ENCODE data around the gene FAM177B.
"Not testable (repeated sequence)": the region's sequence is repeated elsewhere in the genome, so short reads cannot be mapped to it uniquely, and the experiment has no call there.

FAM177B gene

DNA sequence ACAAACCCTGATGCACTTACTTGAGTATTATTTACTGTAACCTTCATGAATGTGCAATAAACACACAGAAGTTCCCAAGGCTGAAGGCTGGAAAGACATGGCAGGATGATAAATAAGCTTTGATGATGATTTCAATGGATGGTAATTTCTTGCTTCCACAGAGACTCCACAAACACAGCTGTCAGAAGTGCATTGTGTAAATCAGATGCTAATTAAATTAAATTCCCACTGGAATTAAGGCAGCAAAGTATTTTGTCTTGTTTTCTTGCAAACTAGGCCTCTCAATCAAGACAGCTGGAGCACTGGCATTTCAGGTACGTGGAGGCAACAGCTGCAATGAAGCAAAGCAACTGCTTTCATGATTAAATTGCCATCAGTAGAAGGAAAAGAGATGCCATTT is 24.1 kb downstream of the FAM177B start:
- peaks cover 3% of the 10 kb centered on the region for H3K9me3 Mint-ChIP-seq
- peaks cover 4% of the 10 kb centered on the region for H3K27me3 Mint-ChIP-seq
- H3K27ac Mint-ChIP-seq: no peak overlapping the region
- H3K4me3 Mint-ChIP-seq: no peak overlapping the region
- H3K36me3 Mint-ChIP-seq (ENCODE audit: low read depth): no peaks in the 10 kb centered on the region
- H3K4me1 Mint-ChIP-seq (ENCODE audit: low read depth): no peaks in the 10 kb centered on the region

DNA sequence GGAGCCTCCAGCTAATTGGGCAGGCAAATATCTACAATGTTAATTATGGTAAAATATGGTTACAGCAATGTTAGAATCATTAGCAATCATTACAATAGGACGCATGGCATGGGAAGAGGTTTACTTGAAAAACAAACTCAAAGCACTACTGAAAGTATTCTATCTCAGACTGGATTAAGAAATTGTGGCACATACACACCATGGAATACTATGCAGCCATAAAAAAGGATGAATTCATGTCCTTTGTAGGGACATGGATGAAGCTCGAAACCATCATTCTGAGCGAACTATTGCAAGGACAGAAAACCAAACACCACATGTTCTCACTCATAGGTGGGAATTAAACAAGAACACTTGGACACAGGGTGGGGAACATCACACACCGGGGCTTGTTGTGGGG is 25.2 kb downstream of the FAM177B start:
- not testable (repeated sequence) for H3K27ac Mint-ChIP-seq

DNA sequence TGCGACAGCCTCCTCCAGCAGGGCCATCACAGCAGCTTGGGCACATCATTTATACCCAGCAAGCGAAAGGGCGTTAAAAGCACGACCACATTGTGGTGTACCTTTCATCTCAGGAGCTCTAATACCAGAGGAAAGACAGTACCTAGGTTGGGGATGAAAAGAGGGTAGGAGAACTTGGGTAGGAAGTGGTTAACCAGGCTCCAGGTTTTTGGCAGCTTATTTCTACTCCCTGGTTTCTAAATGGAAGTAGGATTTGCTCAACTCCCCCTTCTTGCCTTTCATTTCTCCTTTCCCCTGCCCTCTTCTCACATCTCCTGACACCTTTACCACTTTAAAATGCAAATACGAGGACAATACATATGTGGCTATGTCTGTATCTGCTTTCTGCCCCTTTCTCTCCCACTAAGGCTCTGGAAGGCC is 30.2 kb downstream of the FAM177B start:
- Mint-ChIP-seq H3K4me3 (no peak overlapping the region), H3K9me3 (peaks cover 9% of the 10 kb centered on the region), H3K27ac (no peak overlapping the region), H3K27me3 (no peaks in the 10 kb centered on the region), H3K4me1 (ENCODE audit: low read depth) (peaks cover 13% of the 10 kb centered on the region), H3K36me3 (ENCODE audit: low read depth) (peaks cover 6% of the 10 kb centered on the region)

More for the DNA sequence above, 25.2 kb downstream of the FAM177B start:
- not testable (repeated sequence) for H3K4me3 Mint-ChIP-seq; H3K27me3 Mint-ChIP-seq; H3K9me3 Mint-ChIP-seq; H3K36me3 Mint-ChIP-seq (ENCODE audit: low read depth); H3K4me1 Mint-ChIP-seq (ENCODE audit: low read depth)

DNA sequence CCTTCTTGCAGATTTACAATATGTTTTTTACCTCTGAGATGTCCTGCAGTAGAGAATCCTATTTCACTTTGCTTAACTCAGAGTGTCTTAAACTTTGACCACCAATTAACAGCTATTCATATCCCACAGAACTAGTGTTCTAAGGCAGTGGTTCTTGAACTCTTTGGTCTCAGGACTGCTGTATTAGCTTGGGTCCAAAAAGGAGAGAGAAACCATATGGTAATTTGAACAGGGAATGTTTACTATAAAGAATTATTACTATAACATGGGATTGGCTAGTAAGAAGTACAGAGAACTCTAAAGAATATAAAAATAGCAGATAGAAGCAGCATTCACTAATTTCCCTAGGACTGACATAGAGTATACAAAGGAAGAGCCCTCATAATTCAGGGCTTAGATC is 31.6 kb downstream of the FAM177B start:
- H3K4me3 Mint-ChIP-seq: no peak overlapping the region
- H3K9me3 Mint-ChIP-seq: peaks cover 9% of the 10 kb centered on the region
- H3K4me1 Mint-ChIP-seq (ENCODE audit: low read depth): peaks cover 25% of the 10 kb centered on the region
- peaks cover 6% of the 10 kb centered on the region for H3K36me3 Mint-ChIP-seq (ENCODE audit: low read depth)
- no peaks in the 10 kb centered on the region for H3K27me3 Mint-ChIP-seq
- H3K27ac Mint-ChIP-seq: no peak overlapping the region

DNA sequence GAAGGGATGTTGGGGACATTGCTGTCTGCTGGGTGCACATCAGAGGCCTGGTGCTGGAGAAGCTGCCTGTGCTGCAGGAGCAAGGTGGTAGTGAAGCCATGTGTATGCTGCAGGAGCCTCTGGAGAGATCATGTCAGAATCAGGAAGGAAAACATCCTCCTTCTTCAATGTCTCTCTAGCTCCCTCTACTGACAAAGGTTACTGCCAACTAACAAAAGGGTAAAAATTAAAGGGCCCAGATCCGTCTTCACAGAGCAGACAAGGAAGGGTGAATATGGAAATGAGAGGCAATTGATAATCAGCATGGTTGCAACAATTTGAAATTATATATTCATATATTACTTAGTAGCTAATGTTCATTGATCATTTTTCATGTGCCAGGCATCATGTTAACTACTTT is 32.2 kb downstream of the FAM177B start:
- Mint-ChIP-seq H3K4me3 (no peak overlapping the region), H3K27me3 (no peaks in the 10 kb centered on the region), H3K27ac (no peak overlapping the region), H3K9me3 (peaks cover 9% of the 10 kb centered on the region), H3K36me3 (ENCODE audit: low read depth) (peaks cover 6% of the 10 kb centered on the region), H3K4me1 (ENCODE audit: low read depth) (peaks cover 26% of the 10 kb centered on the region)

GRCh38 chr1:222769971-222770620 is 33.1 kb downstream of the FAM177B start:
- Mint-ChIP-seq H3K4me1 (ENCODE audit: low read depth) (peaks cover 26% of the 10 kb centered on the region), H3K9me3 (peaks cover 9% of the 10 kb centered on the region), H3K27me3 (no peaks in the 10 kb centered on the region), H3K36me3 (ENCODE audit: low read depth) (peaks cover 6% of the 10 kb centered on the region), H3K27ac (peak overlapping the region; percentile 23), H3K4me3 (no peak overlapping the region)

GRCh38 chr1:222772996-222773379 is 36.0 kb downstream of the FAM177B start:
- Mint-ChIP-seq H3K36me3 (ENCODE audit: low read depth) (peaks cover 6% of the 10 kb centered on the region), H3K27me3 (no peaks in the 10 kb centered on the region), H3K9me3 (peaks cover 9% of the 10 kb centered on the region), H3K27ac (peak overlapping the region; percentile 74), H3K4me1 (ENCODE audit: low read depth) (peaks cover 17% of the 10 kb centered on the region), H3K4me3 (peak overlapping the region; percentile 19)

DNA sequence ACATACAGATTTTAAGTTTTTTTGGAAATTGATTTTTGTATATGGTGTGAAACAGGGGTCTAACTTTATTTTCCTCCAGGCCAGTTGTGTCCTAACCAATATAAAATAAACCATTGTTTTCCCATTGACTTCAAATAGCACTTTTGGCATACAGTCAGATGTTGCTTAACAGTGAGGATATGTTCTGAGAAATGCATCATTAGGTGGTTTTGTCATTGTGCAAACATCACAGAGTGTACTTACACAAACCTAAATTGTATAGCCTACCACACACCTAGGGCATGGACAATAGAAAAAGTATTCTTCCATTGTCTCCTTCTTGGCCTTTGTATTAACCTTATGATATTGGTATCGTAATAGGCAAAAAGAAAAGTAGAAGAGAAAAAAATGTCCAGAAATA is 40.5 kb downstream of the FAM177B start:
- H3K27me3 Mint-ChIP-seq: peaks cover 7% of the 10 kb centered on the region

DNA sequence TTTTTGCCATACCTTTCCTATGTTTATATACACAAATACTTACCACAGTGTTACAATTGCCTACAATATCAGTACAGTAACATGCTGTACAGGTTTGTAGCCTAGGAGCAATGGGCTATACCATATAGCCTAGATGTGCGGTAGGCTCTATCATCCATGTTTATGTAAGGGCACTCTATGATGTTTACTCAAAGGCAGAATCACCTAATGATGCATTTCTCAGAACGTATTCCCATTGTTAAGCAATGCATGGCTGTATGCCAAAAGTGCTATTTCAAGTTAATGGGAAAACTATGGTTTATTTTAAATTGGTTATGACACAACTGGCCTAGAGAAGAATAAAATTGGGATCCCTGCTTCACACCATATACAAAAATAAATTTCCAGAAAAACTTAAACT is 41.0 kb downstream of the FAM177B start:
- Mint-ChIP-seq H3K4me3 (no peak overlapping the region), H3K27me3 (peaks cover 7% of the 10 kb centered on the region), H3K36me3 (ENCODE audit: low read depth) (no peaks in the 10 kb centered on the region), H3K4me1 (ENCODE audit: low read depth) (peaks cover 7% of the 10 kb centered on the region), H3K27ac (no peak overlapping the region), H3K9me3 (no peaks in the 10 kb centered on the region)

More for the DNA sequence above, 40.5 kb downstream of the FAM177B start:
- Mint-ChIP-seq H3K36me3 (ENCODE audit: low read depth) (no peaks in the 10 kb centered on the region), H3K4me1 (ENCODE audit: low read depth) (peaks cover 12% of the 10 kb centered on the region), H3K9me3 (no peaks in the 10 kb centered on the region), H3K27ac (no peak overlapping the region), H3K4me3 (no peak overlapping the region)

DNA sequence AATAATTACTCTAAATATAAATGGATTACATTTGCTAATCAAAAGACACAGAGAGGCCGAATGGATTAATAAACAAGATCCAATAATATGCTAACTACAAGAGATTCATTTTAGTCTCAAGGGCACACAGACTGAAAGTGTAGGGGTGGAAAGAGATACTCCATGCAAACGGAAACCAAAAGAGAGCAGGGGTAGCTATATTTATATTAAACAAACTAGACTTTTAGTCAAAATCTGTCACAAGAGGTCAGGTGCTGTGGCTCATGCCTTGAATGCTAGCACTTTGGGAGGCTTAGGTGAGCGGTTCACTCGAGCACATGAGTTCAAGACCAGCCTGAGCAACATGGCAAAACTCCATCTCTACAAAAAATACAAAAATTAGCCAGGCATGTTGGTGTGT is 44.2 kb downstream of the FAM177B start:
- no peaks in the 10 kb centered on the region for H3K4me1 Mint-ChIP-seq (ENCODE audit: low read depth)
- H3K9me3 Mint-ChIP-seq: no peaks in the 10 kb centered on the region
- H3K4me3 Mint-ChIP-seq: no peak overlapping the region
- H3K36me3 Mint-ChIP-seq (ENCODE audit: low read depth): no peaks in the 10 kb centered on the region
- H3K27me3 Mint-ChIP-seq: peaks cover 12% of the 10 kb centered on the region
- no peak overlapping the region for H3K27ac Mint-ChIP-seq

DNA sequence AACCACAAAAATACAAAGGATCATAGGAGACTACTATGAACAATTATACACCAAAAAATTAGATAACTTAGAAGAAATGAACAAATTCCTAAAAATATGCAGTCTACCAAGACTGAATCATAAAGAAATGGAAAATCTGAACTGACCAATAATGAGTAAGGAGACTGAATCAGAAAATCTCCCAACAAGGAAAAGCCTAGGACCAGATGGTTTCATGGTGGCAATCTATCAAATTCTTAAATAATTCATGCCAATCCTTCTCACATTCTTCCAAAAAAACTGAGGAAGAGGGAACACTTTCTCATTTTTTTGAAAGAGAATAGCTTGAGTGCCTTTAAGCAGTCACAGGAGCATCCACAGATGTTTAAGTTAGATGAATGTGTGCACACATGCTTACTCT is 46.0 kb downstream of the FAM177B start:
- no peaks in the 10 kb centered on the region for H3K36me3 Mint-ChIP-seq (ENCODE audit: low read depth)
- H3K27me3 Mint-ChIP-seq: peaks cover 12% of the 10 kb centered on the region
- H3K4me3 Mint-ChIP-seq: no peak overlapping the region
- H3K9me3 Mint-ChIP-seq: no peaks in the 10 kb centered on the region
- H3K4me1 Mint-ChIP-seq (ENCODE audit: low read depth): peaks cover 4% of the 10 kb centered on the region
- no peak overlapping the region for H3K27ac Mint-ChIP-seq

DNA sequence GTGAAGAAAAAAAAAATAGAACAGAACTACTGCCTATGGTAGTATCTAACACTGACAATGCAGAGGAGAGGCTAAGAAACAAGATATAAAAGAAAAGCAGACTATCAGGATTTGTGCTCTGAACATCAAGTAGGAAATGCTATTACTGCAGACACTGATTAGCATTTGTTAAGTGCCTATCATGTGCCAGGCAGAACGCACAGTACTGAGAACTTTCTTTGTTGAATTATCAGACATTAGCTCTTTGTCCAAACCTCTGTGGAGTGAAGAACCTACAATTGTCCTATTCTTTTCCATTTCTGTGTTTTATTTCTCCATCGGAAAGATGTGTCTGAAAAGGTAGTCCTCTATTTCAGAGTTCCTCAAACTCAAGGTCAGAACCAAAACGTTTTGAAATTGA is 47.4 kb downstream of the FAM177B start:
- no peaks in the 10 kb centered on the region for H3K9me3 Mint-ChIP-seq
- peaks cover 12% of the 10 kb centered on the region for H3K27me3 Mint-ChIP-seq
- H3K4me3 Mint-ChIP-seq: no peak overlapping the region
- H3K4me1 Mint-ChIP-seq (ENCODE audit: low read depth): peaks cover 12% of the 10 kb centered on the region
- H3K36me3 Mint-ChIP-seq (ENCODE audit: low read depth): no peaks in the 10 kb centered on the region
- no peak overlapping the region for H3K27ac Mint-ChIP-seq

GRCh38 chr1:222784916-222785315 is 47.9 kb downstream of the FAM177B start:
- H3K9me3 Mint-ChIP-seq: no peaks in the 10 kb centered on the region
- H3K27me3 Mint-ChIP-seq: peaks cover 12% of the 10 kb centered on the region
- no peak overlapping the region for H3K4me3 Mint-ChIP-seq
- no peak overlapping the region for H3K27ac Mint-ChIP-seq
- H3K4me1 Mint-ChIP-seq (ENCODE audit: low read depth): peaks cover 12% of the 10 kb centered on the region
- no peaks in the 10 kb centered on the region for H3K36me3 Mint-ChIP-seq (ENCODE audit: low read depth)

GRCh38 chr1:222785529-222785928 is 48.5 kb downstream of the FAM177B start:
- Mint-ChIP-seq H3K9me3 (no peaks in the 10 kb centered on the region), H3K27me3 (peaks cover 12% of the 10 kb centered on the region), H3K36me3 (ENCODE audit: low read depth) (no peaks in the 10 kb centered on the region), H3K4me1 (ENCODE audit: low read depth) (peaks cover 15% of the 10 kb centered on the region), H3K27ac (no peak overlapping the region), H3K4me3 (no peak overlapping the region)

- Mint-ChIP-seq H3K4me1 (ENCODE audit: low read depth) (peaks cover 17% of the 10 kb centered on the region), H3K9me3 (no peaks in the 10 kb centered on the region), H3K36me3 (ENCODE audit: low read depth) (no peaks in the 10 kb centered on the region), H3K27me3 (peaks cover 12% of the 10 kb centered on the region), H3K4me3 (no peak overlapping the region), H3K27ac (no peak overlapping the region)
These were observed 49.1 kb downstream of the FAM177B start for GRCh38 chr1:222786121-222786520.

GRCh38 chr1:222787729-222788128 is 50.7 kb downstream of the FAM177B start:
- no peaks in the 10 kb centered on the region for H3K9me3 Mint-ChIP-seq
- no peaks in the 10 kb centered on the region for H3K36me3 Mint-ChIP-seq (ENCODE audit: low read depth)
- no peak overlapping the region for H3K4me3 Mint-ChIP-seq
- peaks cover 5% of the 10 kb centered on the region for H3K27me3 Mint-ChIP-seq
- H3K27ac Mint-ChIP-seq: no peak overlapping the region
- peaks cover 17% of the 10 kb centered on the region for H3K4me1 Mint-ChIP-seq (ENCODE audit: low read depth)
